DMS53 treated with DMSO at 0.1 percent for 48 hours (cell line): ENCODE measurements around the gene SAMHD1.
"Not testable (repeated sequence)": the region's sequence is repeated elsewhere in the genome, so short reads cannot be mapped to it uniquely, and the experiment has no call there.

Experiments used
- DNase-seq: peaks from one replicate; lab custom pipeline; 2025; ENCODE audit not compliant: unreplicated experiment; lab: John Stamatoyannopoulos, UW

SAMHD1 gene

DNA sequence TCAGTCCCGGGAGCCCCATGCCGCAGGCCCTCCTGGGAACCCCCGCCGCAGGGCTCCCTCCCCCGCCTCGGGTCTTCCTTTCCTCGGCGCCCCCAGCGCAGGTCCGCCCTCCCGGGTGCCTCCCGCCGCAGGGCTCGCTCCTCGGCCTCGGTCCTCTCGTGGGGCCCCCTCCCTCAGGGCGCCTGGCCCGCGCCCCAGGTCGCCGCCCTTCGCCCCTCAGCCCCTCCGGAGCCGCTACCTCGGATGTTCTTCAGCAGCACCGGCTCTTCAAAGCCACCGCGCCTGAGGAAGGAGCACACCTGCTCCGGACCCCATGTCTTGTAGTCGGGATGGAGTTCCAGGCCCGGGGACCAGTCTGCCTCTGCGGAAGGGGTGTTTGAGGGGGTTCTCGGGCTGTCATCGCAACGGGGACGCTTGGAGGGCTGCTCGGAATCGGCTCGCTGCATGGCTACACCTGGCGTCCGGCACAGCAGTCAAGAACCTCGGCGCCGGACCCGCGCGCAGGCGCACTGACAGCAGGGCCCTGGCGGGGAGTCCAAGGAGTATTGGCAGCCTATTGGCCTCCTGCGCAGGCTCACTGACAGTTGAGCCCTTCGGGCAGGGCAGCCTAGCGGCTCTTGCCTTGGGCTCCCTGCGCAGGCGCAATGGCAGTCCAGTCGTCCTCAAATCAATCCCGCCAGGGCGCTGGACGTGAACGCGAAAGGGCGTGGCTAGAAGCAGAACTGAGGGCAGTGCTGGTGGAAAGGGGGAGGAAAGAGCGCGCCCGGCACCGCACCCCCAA lies at the start of gene SAMHD1:
Gene SAMHD1 (minus strand): TSS at position 511 of the 781 bp plus-strand sequence. CDS start 65 bp downstream, at position 446.
- DNase-seq = peak; percentile 98

DNA sequence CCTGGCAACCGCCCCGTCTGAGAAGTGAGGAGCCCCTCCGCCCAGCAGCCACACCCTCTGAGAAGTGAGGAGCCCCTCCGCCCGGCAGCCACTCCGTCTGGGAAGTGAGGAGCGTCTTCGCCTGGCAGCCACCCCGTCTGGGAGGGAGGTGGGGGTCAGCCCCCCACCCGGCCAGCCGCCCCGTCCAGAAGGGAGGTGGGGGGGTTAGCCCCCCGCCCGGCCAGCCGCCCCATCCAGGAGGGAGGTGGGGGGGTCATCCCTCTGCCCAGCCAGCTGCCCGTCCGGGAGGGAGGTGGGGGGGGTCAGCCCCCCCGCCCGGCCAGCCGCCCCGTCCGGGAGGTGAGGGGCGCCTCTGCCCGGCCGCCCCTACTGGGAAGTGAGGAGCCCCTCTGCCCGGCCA lies 48.7 kb upstream of the SAMHD1 start:
- DNase-seq = not testable (repeated sequence)

DNA sequence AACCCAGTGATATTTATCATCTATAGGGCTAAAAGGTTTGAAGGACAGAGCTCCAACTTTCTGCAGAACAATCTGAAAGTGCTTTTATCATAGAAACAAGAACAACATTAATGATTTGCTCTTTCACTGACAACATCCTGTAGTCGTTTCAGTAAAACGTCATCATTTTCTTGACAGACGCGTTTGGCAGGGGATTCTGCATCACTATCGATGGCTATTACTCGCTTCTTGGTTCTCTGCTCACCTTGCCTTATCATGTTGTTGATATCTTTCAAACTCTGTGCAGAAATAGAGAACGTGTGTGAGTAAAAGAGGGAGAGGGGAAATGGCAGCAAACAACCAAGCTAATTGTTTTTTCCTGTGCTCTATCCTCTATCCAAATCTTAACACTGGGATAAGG lies 47.1 kb upstream of the SAMHD1 start:
- DNase-seq = no peak

DNA sequence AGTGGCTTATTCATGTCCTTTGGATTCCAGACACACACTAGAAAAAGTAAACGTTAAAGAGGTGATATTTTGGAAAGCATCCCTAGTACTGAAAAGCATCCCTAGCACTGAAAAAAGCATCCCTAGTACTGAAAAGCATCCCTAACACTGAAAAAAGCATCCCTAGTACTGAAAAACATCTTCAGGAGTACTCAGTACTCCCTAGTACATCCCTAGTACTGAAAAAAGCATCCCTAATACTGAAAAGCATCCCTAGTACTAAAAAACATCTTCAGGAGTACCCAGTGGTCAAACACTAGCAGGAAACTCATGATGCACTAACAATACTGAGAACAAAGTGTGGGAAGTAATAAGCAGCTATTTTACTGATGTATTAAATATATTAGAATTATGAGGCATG lies 45.6 kb upstream of the SAMHD1 start:
- no peak for DNase-seq

DNA sequence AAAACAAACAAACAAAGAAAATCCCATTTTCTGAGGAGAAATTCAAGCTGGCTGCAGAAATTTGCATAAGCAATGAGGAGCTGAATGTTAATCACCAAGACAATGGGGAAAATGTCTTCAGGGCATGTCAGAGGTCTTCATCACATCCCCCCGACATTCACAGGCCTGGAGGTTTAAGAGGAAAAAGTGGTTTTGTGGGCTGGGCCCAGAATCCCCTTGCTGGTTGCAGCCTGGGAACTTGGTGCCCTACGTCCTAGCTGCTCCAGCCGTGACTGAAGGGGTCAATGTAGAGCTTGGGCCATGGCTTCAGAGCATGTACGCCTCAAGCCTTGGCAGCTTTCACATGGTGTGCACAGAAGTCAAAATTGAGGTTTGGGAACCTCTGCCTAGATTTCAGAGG lies 42.7 kb upstream of the SAMHD1 start:
- not testable (repeated sequence) for DNase-seq

DNA sequence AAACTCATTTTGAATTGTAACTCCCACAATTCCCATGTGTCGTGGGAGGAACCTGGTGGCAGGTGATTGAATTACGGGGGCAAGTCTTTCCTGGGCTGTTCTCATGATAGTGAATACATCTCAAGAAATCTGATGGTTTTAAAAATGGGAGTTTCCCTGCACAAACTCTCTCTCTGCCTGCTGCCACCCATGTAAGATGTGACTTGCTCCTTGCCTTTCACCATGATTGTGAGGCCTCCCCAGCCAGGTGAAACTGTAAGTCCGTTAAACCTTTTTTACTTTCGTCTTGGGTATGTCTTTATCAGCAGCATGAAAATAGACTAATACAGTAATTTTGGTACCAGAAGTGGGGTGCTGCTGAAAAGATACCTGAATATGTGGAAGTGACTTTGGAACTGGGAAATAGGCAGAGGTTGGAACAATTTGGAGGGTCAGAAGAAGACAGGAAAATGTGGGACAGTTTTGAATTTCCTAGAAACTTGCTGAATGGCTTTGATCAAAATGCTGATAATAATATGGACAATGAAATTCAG lies 41.4 kb upstream of the SAMHD1 start:
- no peak for DNase-seq

DNA sequence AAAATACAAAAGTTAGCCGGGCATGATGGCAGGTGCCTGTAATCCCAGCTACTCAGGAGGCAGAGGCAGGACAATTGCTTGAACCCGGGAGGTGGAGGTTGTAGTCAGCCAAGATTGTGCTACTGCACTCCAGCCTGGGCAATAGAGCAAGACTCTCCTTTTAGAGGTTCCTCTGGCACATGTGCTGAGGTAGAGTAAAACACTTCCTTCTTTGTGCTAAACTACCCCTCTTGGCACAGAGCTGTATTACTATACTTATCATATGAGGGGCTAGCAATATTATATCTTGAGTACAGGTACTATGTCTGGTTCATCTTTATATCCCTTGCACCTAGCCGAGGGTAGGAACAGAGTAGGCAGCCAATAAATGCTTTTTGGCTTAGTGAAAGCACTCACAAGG lies 40.2 kb upstream of the SAMHD1 start:
- DNase-seq = no peak

DNA sequence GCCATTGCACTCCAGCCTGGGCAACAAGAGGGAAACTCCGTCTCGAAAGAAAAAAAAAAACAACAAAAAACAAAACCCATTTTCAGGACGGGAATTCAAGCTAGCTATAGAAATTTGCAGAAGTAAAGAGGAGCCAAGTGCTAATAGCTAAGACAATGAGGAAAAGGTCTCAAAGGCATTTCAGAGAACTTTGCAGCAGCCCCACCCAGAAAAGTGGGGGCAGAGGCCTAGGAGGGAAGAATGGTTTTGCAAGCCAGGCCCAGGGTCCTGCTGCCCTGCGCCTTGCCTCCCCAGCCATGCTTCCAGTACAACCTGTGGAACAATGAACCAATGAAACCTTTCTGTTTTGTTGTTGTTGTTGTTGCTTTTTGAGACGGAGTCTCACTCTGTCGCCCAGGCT lies 38.3 kb upstream of the SAMHD1 start:
- no peak for DNase-seq

DNA sequence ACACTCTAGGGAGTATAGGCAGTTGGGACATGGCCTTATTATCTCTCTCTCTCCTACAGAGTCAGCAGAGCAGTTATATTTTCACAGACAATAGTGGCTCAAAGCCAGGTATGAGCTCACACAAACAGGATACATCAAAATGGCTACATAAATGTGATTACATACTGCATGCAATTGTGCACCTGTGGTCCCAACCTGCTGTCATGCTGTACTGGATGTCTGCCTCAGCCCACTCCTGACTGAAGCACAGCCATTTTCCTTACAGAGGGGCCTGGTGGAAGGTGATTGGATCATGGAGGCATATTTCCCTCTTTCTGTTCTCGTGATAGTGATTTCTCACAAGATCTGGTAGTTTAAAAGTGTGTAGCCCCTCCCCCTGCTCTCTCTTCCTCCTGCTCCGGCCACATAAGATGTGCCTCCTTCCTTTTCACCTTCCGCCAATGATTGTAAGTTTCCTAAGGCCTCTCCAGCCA lies 37.0 kb upstream of the SAMHD1 start:
- DNase-seq = peak; percentile 3

DNA sequence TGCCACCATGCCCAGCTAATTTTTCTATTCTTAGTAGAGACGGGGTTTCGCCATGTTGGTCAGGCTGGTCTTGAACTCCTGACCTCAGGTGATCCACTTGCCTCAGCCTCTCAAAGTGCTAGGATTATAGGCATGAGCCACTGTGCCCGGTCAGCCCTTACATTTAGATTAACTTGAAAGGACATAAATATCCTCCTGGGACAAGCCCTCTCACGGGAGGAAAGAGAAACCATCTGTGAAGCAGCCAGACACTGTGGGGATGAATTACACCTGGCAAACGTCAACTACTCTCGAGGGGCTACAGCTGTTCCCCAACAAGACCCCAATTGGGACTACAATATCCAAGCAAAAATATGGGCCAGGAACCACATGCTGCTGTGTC lies 32.7 kb upstream of the SAMHD1 start:
- no peak for DNase-seq

DNA sequence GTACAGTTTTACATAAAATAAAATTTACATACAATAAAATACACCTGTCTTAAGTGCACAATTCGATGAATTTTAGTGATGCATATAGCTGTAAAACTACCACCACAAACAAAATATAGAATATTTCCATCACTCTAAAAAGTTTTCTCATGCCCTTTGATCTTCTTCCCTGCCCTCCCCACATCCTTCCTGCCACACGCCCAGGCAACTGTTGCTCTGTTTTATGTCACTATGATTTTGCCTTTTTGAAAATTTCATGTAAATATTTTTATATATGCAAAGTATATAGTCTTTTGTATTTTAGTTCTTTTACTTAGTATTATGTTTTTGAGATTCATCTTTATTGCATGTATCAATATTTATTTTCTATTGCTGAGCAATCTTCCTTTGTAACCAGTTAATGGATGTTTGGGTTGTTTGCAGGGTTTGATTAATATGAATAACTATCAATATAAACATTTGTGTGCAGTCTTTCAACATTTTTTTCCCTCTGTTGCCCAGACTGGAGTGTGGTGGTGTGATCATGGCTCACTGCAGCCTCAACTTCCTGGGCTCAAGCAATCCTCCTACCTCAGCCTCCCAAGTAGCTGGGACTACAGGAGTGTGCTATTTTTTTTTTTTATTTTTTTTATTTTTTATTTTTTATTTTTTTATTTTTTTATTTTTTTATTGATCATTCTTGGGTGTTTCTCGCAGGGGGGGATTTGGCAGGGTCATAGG lies 23.8 kb upstream of the SAMHD1 start:
- no peak for DNase-seq

DNA sequence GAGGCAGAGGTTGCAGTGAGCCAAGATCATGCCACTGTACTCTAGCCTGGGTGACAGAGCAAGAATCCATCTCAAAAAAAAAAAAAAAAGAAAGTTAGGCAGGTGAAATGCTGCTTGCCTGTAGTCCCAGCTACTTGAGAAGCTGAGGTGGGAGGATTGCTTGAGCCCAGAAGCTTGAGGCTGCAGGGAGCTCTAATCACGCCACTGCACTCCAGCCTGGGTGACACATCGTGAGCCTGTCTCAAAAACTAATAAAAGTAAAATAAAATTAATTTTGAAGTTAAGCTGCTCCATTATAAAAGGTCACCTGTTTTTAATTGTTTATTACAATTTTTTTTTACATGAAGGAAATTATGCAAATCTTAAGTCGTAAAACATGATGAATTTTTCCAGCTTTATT lies 23.2 kb upstream of the SAMHD1 start:
- no peak for DNase-seq

DNA sequence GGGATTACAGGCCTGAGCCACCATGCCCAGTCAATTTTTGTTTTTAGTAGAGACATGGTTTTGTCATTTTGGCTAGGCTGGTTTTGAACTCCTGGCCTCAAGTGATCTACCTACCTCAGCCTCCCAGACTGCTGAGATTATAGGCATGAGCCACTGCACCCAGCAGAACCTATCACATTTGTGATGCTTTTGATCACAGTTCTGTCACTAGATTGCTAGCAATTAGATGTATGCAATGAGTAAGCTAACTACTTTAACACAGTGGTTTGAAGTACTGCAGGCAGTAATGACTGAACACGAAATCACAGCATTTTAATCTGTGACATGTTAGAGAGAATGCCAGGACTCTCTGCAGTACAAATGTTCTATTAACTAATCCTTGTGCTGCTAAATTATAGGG lies 19.6 kb upstream of the SAMHD1 start:
- no peak for DNase-seq

DNA sequence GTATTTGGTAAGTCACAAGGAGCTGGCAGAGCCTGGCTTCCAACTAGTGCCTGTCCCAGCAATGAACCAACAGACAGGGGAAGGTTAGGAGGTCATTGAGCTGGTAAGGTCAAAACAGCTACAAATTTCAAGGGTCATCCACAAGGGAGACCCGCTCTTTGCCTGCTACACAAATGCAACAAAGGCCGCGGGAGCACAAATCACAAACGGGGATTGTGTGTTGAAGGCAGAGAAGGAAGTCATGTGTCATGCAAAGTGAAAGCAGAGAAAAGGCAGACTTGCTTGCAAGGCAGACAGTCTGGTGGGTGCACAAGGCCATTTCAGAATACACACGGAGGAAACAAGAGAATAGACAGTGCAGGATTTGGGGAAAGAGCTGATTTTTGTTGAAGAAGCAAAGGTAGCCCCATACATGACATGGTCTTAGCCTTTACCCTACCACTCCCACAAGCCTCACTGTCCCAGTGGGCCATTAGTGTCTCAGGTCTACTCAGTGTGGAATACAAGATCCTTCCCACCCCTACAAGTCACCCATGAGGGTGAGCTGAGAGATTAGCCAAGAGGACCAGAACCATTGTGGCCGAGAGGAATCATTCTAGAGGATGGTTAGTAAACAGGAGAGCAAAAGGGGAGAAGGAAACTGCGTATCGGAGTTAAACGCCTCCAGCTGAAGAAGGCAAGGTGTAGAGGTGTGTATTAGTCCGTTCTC lies 18.1 kb upstream of the SAMHD1 start:
- no peak for DNase-seq

DNA sequence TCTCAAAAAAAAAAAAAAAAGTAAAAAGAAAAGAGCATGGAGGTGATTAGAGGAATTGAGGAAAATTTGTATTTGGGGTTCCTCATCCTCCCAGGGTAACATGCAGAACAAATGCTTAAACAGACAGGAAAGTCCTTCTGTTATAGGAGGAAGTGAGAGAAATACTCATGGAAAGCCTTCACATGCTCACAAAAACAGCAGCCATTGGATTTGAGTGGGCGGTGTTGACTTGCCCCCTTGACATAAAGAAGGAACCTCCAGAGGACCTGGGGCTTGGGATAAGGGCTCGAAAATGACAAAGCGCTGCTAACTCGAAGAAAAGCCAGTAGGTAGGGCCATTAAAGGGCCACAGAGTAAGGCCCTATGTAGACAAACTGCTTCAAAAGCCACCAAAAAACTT lies 17.5 kb upstream of the SAMHD1 start:
- DNase-seq = no peak

DNA sequence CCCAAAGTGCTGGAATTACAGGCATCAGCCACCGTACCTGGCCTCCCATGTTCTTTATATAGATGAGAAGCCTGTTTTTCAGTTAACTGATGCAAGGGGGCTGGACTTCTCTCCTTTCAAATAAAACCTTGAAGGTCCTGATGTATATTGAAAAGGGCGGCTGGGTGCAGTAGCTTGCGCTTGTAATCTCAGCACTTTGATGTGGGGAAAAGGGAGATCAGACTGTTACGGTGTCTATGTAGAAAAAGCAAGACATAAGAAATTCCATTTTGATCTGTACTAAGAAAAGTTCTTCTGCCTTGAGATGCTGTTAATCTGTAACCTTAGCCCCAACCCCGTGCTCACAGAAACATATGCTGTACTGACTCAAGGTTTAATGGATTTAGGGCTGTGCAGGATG lies 16.1 kb upstream of the SAMHD1 start:
- DNase-seq = no peak

DNA sequence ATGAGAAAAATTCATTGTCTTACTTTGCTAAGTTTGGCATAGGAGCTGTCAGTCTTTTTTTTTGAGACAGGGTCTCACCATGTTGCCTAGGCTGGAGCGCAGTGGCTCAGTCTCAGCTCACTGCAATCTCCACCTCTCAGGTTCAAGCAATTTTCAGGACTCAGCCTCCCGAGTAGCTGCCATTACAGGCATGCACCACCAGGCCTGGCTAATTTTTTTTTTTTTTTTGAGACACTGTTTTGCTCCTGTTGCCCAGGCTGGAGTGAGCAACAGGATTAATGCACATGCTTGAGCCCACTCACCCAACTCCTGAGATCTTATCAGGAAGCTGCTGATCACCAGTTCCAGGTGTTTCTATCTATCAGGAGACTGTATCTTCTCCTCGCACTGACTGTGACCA lies 15.5 kb upstream of the SAMHD1 start:
- not testable (repeated sequence) for DNase-seq

DNA sequence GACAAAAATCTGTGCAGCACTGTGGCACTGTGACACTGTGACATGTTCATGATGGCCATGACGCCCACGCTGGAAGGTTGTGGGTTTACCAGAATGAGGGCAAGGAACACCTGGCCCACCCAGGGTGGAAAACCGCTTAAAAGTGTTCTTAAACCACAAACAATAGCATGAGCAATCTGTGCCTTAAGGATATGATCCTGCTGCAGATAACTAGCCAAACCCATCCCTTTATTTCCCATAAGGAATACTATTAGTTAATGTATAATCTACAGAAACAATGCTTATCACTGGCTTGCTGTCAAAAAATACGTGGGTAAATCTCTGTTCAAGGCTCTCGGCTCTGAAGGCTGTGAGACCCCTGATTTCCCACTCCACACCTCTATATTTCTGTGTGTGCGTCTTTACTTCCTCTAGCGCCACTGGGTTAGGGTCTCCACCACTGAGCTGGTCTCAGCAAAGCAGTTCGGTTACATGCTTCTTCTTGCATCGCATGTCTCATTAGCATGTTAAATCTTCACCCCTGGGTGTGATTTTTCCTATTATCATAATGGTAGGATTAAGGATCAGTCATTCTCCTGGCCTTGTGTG lies 10.9 kb upstream of the SAMHD1 start:
- not testable (repeated sequence) for DNase-seq

DNA sequence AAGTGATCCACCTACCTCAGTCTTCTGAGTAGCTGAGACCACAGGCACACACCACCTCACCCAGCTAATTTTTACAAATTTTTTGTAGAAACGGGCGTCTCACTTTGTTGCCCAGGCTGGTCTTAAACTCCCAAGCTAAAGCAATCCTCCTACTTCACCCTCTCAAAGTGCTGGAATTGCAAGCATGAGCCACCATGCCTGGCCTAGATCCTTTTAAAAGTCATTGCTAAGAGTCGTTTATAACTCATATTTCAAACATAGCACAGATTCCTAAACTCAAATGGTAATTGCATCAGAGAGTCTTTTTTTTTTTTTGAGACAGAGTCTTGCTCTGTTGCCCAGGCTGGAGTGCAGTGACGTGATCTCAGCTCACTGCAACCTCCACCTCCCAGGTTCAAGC lies 7.7 kb upstream of the SAMHD1 start:
- no peak for DNase-seq

DNA sequence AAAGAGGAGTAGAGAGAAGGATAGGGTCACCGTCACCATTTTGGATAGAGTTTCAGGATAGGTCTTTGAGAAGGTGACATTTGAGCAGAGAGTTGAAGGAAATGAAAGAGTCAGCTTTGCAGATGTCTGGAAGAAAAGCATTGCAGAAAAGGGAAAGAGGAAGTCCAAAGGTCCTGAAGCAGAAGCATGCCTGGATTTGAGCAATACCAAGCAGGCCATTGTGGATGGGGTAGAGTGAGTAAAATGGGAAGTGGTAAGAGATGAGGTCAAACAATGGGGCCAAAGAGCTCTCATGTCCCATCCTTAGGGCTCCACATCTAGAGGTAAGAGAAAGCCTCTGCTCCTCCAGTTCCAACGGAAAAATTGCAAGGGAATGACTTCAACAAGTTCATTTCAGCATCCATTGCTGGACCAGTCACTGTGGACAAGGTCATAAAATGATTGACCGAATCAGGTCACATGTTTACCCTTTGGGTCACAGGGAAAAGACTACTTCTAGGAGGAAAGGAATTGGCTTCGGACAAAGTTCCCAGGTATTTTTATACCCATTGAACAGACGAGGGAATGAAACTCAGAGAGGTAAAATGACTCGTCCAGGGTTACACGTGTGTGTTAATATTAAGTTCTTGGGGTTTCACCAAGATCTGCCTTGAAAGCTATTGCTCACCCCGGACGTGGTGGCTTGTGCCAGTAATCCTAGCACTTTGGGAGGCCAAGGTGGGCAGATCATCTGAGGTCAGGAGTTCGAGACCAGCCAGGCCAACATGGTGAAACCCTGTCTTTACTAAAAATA lies 6.6 kb upstream of the SAMHD1 start:
- DNase-seq = no peak
